Neural cell (in vitro differentiated cells): ENCODE measurements around the gene DSCAM. TPM values are rescaled to one million over a fixed set of nuclear protein-coding genes. Genes with fewer than 3 reads are reported as not detected.

Source experiments
- H2AFZ ChIP-seq: fragments of 200-600, 300-800 bp; sonication (generic), shearing (Covaris generic); 2 replicates; pipeline ENCODE4 v1.6.0; 2014; ENCODE audit warnings: low read depth, mild to moderate bottlenecking, antibody characterized with exemption, low read length, moderate library complexity
- H3F3A ChIP-seq: fragments of 200-600 bp; shearing (Covaris generic); 2 replicates; pipeline ENCODE4 v1.6.1; 2016; ENCODE audit warnings: mild to moderate bottlenecking, moderate library complexity, mixed read lengths, antibody characterized with exemption, low read length; ENCODE audit not compliant: insufficient read depth, poor library complexity, severe bottlenecking
- H3K27ac ChIP-seq: fragments of 200-600, 300-800 bp; sonication (generic), shearing (Covaris generic); 2 replicates; pipeline ENCODE4 v1.5.1; 2014; ENCODE audit warnings: mild to moderate bottlenecking, low read length, moderate library complexity
- H3K27me3 ChIP-seq: fragments of 300-800, 200-600 bp; sonication (generic), shearing (Covaris generic); 2 replicates; pipeline ENCODE4 v1.6.0; 2014; ENCODE audit warnings: mild to moderate bottlenecking, low read depth, low read length, moderate library complexity; ENCODE audit not compliant: insufficient read depth
- H3K36me3 ChIP-seq: fragments of 300-800, 200-600 bp; sonication (generic), shearing (Covaris generic); 2 replicates; pipeline ENCODE4 v1.5.1; 2014; ENCODE audit warnings: mild to moderate bottlenecking, antibody characterized with exemption, low read length, moderate library complexity; ENCODE audit not compliant: insufficient read depth
- H3K4me2 ChIP-seq: fragments of 300-800, 200-600 bp; sonication (generic), shearing (Covaris generic); 2 replicates; pipeline ENCODE4 v1.6.0; 2014; ENCODE audit warnings: mild to moderate bottlenecking, low read length
- H3K4me3 ChIP-seq: fragments of 300-800, 200-600 bp; sonication (generic), shearing (Covaris generic); 2 replicates; pipeline ENCODE4 v1.5.1; 2014; ENCODE audit warnings: mild to moderate bottlenecking, low read length, moderate library complexity
- H3K79me2 ChIP-seq: fragments of 200-600 bp; shearing (Covaris generic); replicated peaks from 2 replicates; pipeline ENCODE4 v1.6.0; 2014; ENCODE audit warnings: mild to moderate bottlenecking, low read length, moderate library complexity; ENCODE audit not compliant: insufficient read depth
- H3K9ac ChIP-seq: fragments of 300-800, 200-600 bp; sonication (generic), shearing (Covaris generic); 2 replicates; pipeline ENCODE4 v1.6.1; 2016; ENCODE audit warnings: mild to moderate bottlenecking, low read length, mixed read lengths
- H3K9me2 ChIP-seq: fragments of 200-600 bp; shearing (Covaris generic); 2 replicates; pipeline ENCODE4 v1.6.1; 2016; ENCODE audit warnings: mild to moderate bottlenecking, low read length, mixed read lengths; ENCODE audit not compliant: insufficient read depth
- H3K9me3 ChIP-seq: fragments of 200-600, 300-800 bp; sonication (generic), shearing (Covaris generic); 2 replicates; pipeline ENCODE4 v1.6.1; 2016; ENCODE audit warnings: mild to moderate bottlenecking, mixed run types, low read length, moderate library complexity, mixed read lengths
- H4K20me1 ChIP-seq: fragments of 200-600 bp; shearing (Covaris generic); 2 replicates; pipeline ENCODE4 v1.6.1; 2016; ENCODE audit warnings: mild to moderate bottlenecking, mixed run types; ENCODE audit not compliant: insufficient read depth
- EP300 ChIP-seq: fragments of 450-650 bp; conservative IDR thresholded peaks from 2 replicates; pipeline ENCODE4 v1.6.1; 2014; ENCODE audit warnings: antibody characterized with exemption, mild to moderate bottlenecking, moderate library complexity; ENCODE audit not compliant: poor library complexity, severe bottlenecking
- EZH2 ChIP-seq: fragments of 200-600, 300-800 bp; shearing (Covaris generic), sonication (generic); IDR thresholded peaks from 2 replicates; pipeline ENCODE4 v1.6.1; 2014; ENCODE audit warnings: antibody characterized with exemption, low read length, borderline replicate concordance, mild to moderate bottlenecking; ENCODE audit not compliant: insufficient read depth, poor library complexity, severe bottlenecking
- MXI1 ChIP-seq: fragments of 450-650 bp; conservative IDR thresholded peaks from 2 replicates; pipeline ENCODE4 v1.6.1; 2014; ENCODE audit warnings: antibody characterized with exemption, mild to moderate bottlenecking; ENCODE audit not compliant: poor library complexity, severe bottlenecking
- POLR2AphosphoS5 ChIP-seq: IDR thresholded peaks from 2 replicates; pipeline ENCODE4 v1.6.1; 2012
- RAD21 ChIP-seq: fragments of 450-650 bp; conservative IDR thresholded peaks from 2 replicates; pipeline ENCODE4 v1.6.1; 2014; ENCODE audit warnings: antibody characterized with exemption, mild to moderate bottlenecking, moderate library complexity
- REST ChIP-seq: IDR thresholded peaks from 2 replicates; pipeline ENCODE4 v1.6.1; 2012; ENCODE audit warnings: borderline replicate concordance
- SMC3 ChIP-seq: fragments of 450-650 bp; conservative IDR thresholded peaks from 2 replicates; pipeline ENCODE4 v1.6.1; 2014; ENCODE audit warnings: antibody characterized with exemption, mild to moderate bottlenecking, moderate library complexity; ENCODE audit not compliant: poor library complexity
- TAF1 ChIP-seq: IDR thresholded peaks from 2 replicates; pipeline ENCODE4 v1.6.1; 2012; ENCODE audit warnings: low read depth
- polyA plus RNA-seq: library from polyadenylated mRNA; depleted of rRNA; stranded (reverse); fragments of >200 nt; gene quantifications from 2 replicates; pipeline ENCODE4 v1.2.3, GENCODE V29; 2014
- TF ChIP-seq, protein P1 (sequence below): fragments of 450-650 bp; IDR thresholded peaks from 2 replicates; pipeline ENCODE4 v1.5.1; 2014; ENCODE audit warnings: antibody characterized with exemption, mild to moderate bottlenecking, moderate library complexity; ENCODE audit not compliant: poor library complexity, severe bottlenecking

DSCAM gene
- polyA plus RNA-seq, 1 donor from 2014 or later = 5.3 TPM

DNA sequence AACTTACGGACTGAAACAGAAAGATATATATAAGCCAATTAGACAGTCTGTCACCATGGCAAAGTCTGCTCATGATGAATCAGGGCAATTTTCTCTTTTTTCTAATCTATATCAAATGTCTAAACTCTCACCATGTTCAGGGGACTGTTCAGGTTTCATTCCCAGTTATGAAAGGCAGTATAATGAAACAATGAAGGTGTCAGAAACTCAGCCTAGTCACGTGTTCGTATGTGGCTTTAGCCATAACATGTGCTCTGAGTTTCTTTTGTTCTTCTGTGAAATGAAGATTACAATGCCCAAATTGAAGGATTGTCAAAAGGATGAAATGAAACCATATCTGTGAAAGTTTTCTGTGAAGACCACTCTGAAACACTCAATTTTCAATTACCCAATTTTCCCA, 392.9 kb downstream of the DSCAM start:
- no peaks in the 10 kb centered on the region for H4K20me1 ChIP-seq
- no peaks in the 10 kb centered on the region for H3K36me3 ChIP-seq
- H3K9me2 ChIP-seq = no peaks in the 10 kb centered on the region
- H3F3A ChIP-seq = peaks cover 5% of the 10 kb centered on the region
- no peaks in the 10 kb centered on the region for H3K9me3 ChIP-seq
- no peak overlapping the region for H2AFZ ChIP-seq
- H3K9ac ChIP-seq = no peak overlapping the region
- H3K27ac ChIP-seq = peak overlapping the region; percentile 66
- TF ChIP-seq TAF1 = no peak
- no peak for TF ChIP-seq MXI1
- no peak for TF ChIP-seq SMC3
- no peak for TF ChIP-seq RAD21
- TF ChIP-seq EP300 = no peak
- no peak for TF ChIP-seq EZH2
- TF ChIP-seq POLR2AphosphoS5 = no peak
- TF ChIP-seq REST = no peak
- TF ChIP-seq, protein P1, sequence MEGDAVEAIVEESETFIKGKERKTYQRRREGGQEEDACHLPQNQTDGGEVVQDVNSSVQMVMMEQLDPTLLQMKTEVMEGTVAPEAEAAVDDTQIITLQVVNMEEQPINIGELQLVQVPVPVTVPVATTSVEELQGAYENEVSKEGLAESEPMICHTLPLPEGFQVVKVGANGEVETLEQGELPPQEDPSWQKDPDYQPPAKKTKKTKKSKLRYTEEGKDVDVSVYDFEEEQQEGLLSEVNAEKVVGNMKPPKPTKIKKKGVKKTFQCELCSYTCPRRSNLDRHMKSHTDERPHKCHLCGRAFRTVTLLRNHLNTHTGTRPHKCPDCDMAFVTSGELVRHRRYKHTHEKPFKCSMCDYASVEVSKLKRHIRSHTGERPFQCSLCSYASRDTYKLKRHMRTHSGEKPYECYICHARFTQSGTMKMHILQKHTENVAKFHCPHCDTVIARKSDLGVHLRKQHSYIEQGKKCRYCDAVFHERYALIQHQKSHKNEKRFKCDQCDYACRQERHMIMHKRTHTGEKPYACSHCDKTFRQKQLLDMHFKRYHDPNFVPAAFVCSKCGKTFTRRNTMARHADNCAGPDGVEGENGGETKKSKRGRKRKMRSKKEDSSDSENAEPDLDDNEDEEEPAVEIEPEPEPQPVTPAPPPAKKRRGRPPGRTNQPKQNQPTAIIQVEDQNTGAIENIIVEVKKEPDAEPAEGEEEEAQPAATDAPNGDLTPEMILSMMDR = no peak
- no peak overlapping the region for H3K4me2 ChIP-seq
- peak overlapping the region; percentile 22 for H3K4me3 ChIP-seq
- H3K79me2 ChIP-seq = no peaks in the 10 kb centered on the region
- H3K27me3 ChIP-seq = no peaks in the 10 kb centered on the region

DNA sequence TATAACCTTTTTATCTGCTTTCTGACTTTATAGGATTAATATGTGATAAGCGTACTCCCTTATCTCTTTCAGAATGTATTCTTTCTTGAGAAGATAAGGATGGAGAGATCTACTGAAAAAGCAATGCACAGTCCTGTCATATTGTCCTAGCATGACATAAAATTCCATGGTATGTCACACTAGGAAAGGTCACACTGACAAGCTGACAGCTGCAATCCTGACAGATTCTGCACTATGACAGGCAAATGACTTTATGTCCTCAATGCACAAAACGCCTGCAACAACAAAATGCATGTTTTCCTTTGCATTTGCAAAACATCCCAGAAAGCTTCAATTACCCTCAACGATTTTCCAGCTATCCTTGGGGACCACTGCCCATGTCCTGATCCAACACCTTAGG, 393.8 kb downstream of the DSCAM start:
- H3K79me2 ChIP-seq = no peaks in the 10 kb centered on the region
- H3K27me3 ChIP-seq = no peaks in the 10 kb centered on the region
- peak overlapping the region; percentile 25 for H3K9ac ChIP-seq
- no peak overlapping the region for H3K4me2 ChIP-seq
- TF ChIP-seq REST = peak; percentile 94
- TF ChIP-seq MXI1 = no peak
- TF ChIP-seq SMC3 = no peak
- peak; percentile 87 for TF ChIP-seq POLR2AphosphoS5
- TF ChIP-seq RAD21 = no peak
- no peak for TF ChIP-seq EZH2
- peak; percentile 99 for TF ChIP-seq EP300
- H4K20me1 ChIP-seq = no peaks in the 10 kb centered on the region
- no peaks in the 10 kb centered on the region for H3K9me2 ChIP-seq
- peak overlapping the region; percentile 66 for H3K27ac ChIP-seq
- peak overlapping the region; percentile 22 for H3K4me3 ChIP-seq
- H3K9me3 ChIP-seq = no peaks in the 10 kb centered on the region
- peaks cover 5% of the 10 kb centered on the region for H3F3A ChIP-seq
- no peaks in the 10 kb centered on the region for H3K36me3 ChIP-seq
- H2AFZ ChIP-seq = no peak overlapping the region
